ENCODE measurements around the gene TAS2R42.

TAS2R42 gene

GRCh38 chr12:11202811-11203210 lies 16.1 kb upstream of the TAS2R42 start:
- POLR2A ChIA-PET = no interaction called here

GRCh38 chr12:11183011-11183410 lies 3.7 kb downstream of the TAS2R42 start:
- CTCF ChIA-PET = no interaction called here
- POLR2A ChIA-PET = no interaction called here
- DNase-seq (ENCODE audit: extremely low spot score) = no peak
- TF ChIP-seq, protein P1, sequence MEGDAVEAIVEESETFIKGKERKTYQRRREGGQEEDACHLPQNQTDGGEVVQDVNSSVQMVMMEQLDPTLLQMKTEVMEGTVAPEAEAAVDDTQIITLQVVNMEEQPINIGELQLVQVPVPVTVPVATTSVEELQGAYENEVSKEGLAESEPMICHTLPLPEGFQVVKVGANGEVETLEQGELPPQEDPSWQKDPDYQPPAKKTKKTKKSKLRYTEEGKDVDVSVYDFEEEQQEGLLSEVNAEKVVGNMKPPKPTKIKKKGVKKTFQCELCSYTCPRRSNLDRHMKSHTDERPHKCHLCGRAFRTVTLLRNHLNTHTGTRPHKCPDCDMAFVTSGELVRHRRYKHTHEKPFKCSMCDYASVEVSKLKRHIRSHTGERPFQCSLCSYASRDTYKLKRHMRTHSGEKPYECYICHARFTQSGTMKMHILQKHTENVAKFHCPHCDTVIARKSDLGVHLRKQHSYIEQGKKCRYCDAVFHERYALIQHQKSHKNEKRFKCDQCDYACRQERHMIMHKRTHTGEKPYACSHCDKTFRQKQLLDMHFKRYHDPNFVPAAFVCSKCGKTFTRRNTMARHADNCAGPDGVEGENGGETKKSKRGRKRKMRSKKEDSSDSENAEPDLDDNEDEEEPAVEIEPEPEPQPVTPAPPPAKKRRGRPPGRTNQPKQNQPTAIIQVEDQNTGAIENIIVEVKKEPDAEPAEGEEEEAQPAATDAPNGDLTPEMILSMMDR (IDR thresholded peaks at IDR 0.05; ENCODE audit: control extremely low read depth, extremely low read depth, low read depth, missing control alignments) = no peak

More at GRCh38 chr12:11202811-11203210, 16.1 kb upstream of the TAS2R42 start:
- TF ChIP-seq, protein P1 (IDR thresholded peaks at IDR 0.05; ENCODE audit: control extremely low read depth, extremely low read depth, low read depth, missing control alignments) = no peak
- CTCF ChIA-PET = no interaction called here
- DNase-seq (ENCODE audit: extremely low spot score) = no peak

- TF ChIP-seq, protein P1 (IDR thresholded peaks at IDR 0.05; ENCODE audit: control extremely low read depth, extremely low read depth, low read depth, missing control alignments) = no peak
- CTCF ChIA-PET = no interaction called here
- POLR2A ChIA-PET = no interaction called here
- no peak for DNase-seq (ENCODE audit: extremely low spot score)
Observed at GRCh38 chr12:11182529-11182928, 4.2 kb downstream of the TAS2R42 start.

- TF ChIP-seq, protein P1 (IDR thresholded peaks at IDR 0.05; ENCODE audit: control extremely low read depth, extremely low read depth, low read depth, missing control alignments) = no peak
- no peak for DNase-seq (ENCODE audit: extremely low spot score)
- ChIA-PET POLR2A (interaction anchor here (0.7 kb wide), 1 partner anchor 20 kb away, joined by 3 read pairs; no protein-coding TSS in a partner anchor), CTCF (no interaction called here)
Observed at GRCh38 chr12:11178250-11178649, 8.5 kb downstream of the TAS2R42 start.

- DNase-seq (ENCODE audit: extremely low spot score) = no peak
- ChIA-PET CTCF (no interaction called here), POLR2A (no interaction called here)
- TF ChIP-seq, protein P1 (IDR thresholded peaks at IDR 0.05; ENCODE audit: control extremely low read depth, extremely low read depth, low read depth, missing control alignments) = no peak
Observed at GRCh38 chr12:11174022-11174421, 12.7 kb downstream of the TAS2R42 start.

- CTCF ChIA-PET = interaction anchor here (0.7 to 1.8 kb wide), 5 partner anchors 9 to 448 kb away, joined by 3 to 6 read pairs (median 3); no protein-coding TSS in a partner anchor
- POLR2A ChIA-PET = interaction anchor here (0.8 kb wide), 1 partner anchor 983 kb away, joined by 3 read pairs; no protein-coding TSS in a partner anchor
- DNase-seq (ENCODE audit: extremely low spot score) = no peak
- TF ChIP-seq, protein P1 (IDR thresholded peaks at IDR 0.05; ENCODE audit: control extremely low read depth, extremely low read depth, low read depth, missing control alignments) = no peak
Observed at GRCh38 chr12:11171969-11172675, 14.6 kb downstream of the TAS2R42 start.

Measured in GM10248 (cell line).